Measurements from ENCODE around the gene ZGLP1. TPM values are rescaled to one million over a fixed set of nuclear protein-coding genes. Genes with fewer than 3 reads are reported as not detected.
A peak's percentile ranks its signal among the peaks of the same experiment; 100 is the strongest.

The ZGLP1 gene
- total and polyA plus RNA-seq, 2 of the 13 experiments (the other 11 are each of a cell fraction or from before 2014, with no cell fraction given), result 2.4 to 3.0 TPM

DNA sequence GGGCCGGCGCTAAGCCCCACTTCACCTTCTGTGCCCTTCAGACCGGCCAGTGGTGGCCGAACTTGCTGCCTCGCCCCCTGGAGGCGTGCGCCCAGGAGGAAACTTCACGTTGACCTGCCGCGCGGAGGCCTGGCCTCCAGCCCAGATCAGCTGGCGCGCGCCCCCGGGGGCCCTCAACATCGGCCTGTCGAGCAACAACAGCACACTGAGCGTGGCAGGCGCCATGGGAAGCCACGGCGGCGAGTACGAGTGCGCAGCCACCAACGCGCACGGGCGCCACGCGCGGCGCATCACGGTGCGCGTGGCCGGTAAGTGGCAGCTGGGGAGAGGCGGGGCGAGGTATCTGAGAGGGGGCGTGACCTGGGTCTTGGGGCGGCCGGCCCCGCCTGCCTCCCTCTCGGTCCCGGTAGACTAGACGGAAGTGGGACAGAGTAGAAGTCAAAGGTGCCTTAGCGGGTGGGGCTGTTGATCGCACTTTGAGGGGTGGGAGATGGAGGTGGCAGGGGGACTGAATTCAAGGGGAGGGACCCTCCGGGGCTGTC lies 14.2 kb downstream of the ZGLP1 start (continued):
- TF ChIP-seq ZNF672 (CRISPR knock-in tag; IDR thresholded peaks at IDR 0.05), result no peak
- TF ChIP-seq, protein P1, sequence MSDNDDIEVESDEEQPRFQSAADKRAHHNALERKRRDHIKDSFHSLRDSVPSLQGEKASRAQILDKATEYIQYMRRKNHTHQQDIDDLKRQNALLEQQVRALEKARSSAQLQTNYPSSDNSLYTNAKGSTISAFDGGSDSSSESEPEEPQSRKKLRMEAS (IDR thresholded peaks at IDR 0.05), result peak; percentile 51; the same call in 1 of the 2 replicates

DNA sequence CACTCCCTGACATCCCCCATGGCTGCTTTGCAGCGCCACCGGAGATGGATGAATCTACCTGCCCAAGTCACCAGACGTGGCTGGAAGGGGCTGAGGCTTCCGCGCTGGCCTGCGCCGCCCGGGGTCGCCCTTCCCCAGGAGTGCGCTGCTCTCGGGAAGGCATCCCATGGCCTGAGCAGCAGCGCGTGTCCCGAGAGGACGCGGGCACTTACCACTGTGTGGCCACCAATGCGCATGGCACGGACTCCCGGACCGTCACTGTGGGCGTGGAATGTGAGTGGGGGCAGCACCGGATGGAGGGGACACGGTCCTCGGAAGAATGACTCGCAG lies 15.3 kb downstream of the ZGLP1 start:
- H3K36me3 ChIP-seq (replicated peaks in 1 of 2; ENCODE audit: control insufficient read depth in 1 of 2, insufficient read depth in 2 of 2, low read length in 2 of 2), result no peaks in the 10 kb centered on the region
- BruUV-seq (replicated peaks), result no TSS peak
- no peaks in the 10 kb centered on the region for H3K79me2 ChIP-seq (ENCODE audit: insufficient read depth, low read length)
- no peak overlapping the region for H3K4me3 ChIP-seq (replicated peaks in 1 of 3; ENCODE audit: insufficient read depth in 1 of 3, low read depth in 2 of 3, low read length in 3 of 3)
- H3K27ac ChIP-seq (ENCODE audit: extremely low read length, insufficient read depth, low read length), result no peak overlapping the region
- no peaks in the 10 kb centered on the region for H4K20me1 ChIP-seq (ENCODE audit: insufficient read depth, low read length)
- H3K4me2 ChIP-seq (ENCODE audit: low read depth, low read length), result no peak overlapping the region
- WGBS (ENCODE audit: low lambda C conversion rate), result 96% methylated on average over 7 of the region's 25 CpGs
- intact Hi-C loops (cut with micrococcal nuclease; ENCODE audit: unreplicated experiment) (no loop called here), in situ Hi-C loops (cut with HindIII; ENCODE audit: extremely low pct_ligation_motif_present, low pct_unique_long_range_greater_than_20kb) (no loop called here)
- peaks cover 0 to 20% of the 10 kb centered on the region in 2 experiments; a peak in 3 of 5 replicates for H3K27me3 ChIP-seq (ENCODE audit: control insufficient read depth in 1 of 2, insufficient read depth in 2 of 2, low read length in 2 of 2)
- no peak for ATAC-seq
- CTCF ChIA-PET (ENCODE audit: low intra/inter-chr PET ratio, low total read pairs), result no interaction called here
- no peak overlapping the region for H2AFZ ChIP-seq (ENCODE audit: low read length)
- H3K9me3 ChIP-seq (ENCODE audit: low read length), result no peaks in the 10 kb centered on the region
- FAIRE-seq, result no peak
- POLR2A ChIA-PET, result no interaction called here
- H3K4me1 ChIP-seq (ENCODE audit: insufficient read depth, low read length), result peaks cover 47% of the 10 kb centered on the region
- TF ChIP-seq ZNF768 (CRISPR knock-in tag; IDR thresholded peaks at IDR 0.05) (peak; percentile 14; the same call in 1 of the 2 replicates), TCF7L2 (IDR thresholded peaks at IDR 0.05; ENCODE audit: low read depth, low read length) (no peak)
- TF ChIP-seq, protein P2, sequence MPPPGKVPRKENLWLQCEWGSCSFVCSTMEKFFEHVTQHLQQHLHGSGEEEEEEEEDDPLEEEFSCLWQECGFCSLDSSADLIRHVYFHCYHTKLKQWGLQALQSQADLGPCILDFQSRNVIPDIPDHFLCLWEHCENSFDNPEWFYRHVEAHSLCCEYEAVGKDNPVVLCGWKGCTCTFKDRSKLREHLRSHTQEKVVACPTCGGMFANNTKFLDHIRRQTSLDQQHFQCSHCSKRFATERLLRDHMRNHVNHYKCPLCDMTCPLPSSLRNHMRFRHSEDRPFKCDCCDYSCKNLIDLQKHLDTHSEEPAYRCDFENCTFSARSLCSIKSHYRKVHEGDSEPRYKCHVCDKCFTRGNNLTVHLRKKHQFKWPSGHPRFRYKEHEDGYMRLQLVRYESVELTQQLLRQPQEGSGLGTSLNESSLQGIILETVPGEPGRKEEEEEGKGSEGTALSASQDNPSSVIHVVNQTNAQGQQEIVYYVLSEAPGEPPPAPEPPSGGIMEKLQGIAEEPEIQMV (CRISPR knock-in tag; IDR thresholded peaks at IDR 0.05; ENCODE audit: low read depth), result no peak
- no peak overlapping the region for H3K9ac ChIP-seq (ENCODE audit: insufficient read depth, low read depth, low read length)
- DNase-seq (ENCODE audit: low spot score), result no peak

Data from HepG2 (cell line).